ENCODE data around the gene SPACA5.

- TF ChIP-seq MTF1 (CRISPR knock-in tag; IDR thresholded peaks at IDR 0.05), result no peak
- no peak for TF ChIP-seq JUN (CRISPR knock-in tag; IDR thresholded peaks at IDR 0.05)
Measured at GRCh38 chrX:48030237-48030636, 23.4 kb downstream of the SPACA5 start.
